Osteocyte (in vitro differentiated cells): ENCODE results near the gene MTA3. TPM values are rescaled to one million over a fixed set of nuclear protein-coding genes. Genes with fewer than 3 reads are reported as not detected.

Source experiments
- DNase-seq: peaks from one replicate; pipeline ENCODE4 v3.0.0; 2021; ENCODE audit warnings: mixed read lengths; ENCODE audit not compliant: unreplicated experiment; ENCODE audit errors: extremely low spot score
- H3K27ac Mint-ChIP-seq: one replicate; pipeline ENCODE4 v1.8.0; 2021; ENCODE audit warnings: mild to moderate bottlenecking, mixed read lengths; ENCODE audit not compliant: unreplicated experiment
- H3K27me3 Mint-ChIP-seq: one replicate; pipeline ENCODE4 v1.8.0; 2021; ENCODE audit warnings: mixed read lengths; ENCODE audit not compliant: unreplicated experiment
- H3K36me3 Mint-ChIP-seq: one replicate; pipeline ENCODE4 v1.8.0; 2021; ENCODE audit warnings: mixed read lengths; ENCODE audit not compliant: unreplicated experiment
- H3K4me1 Mint-ChIP-seq: one replicate; pipeline ENCODE4 v1.8.0; 2021; ENCODE audit warnings: mixed read lengths; ENCODE audit not compliant: unreplicated experiment
- H3K4me3 Mint-ChIP-seq: one replicate; pipeline ENCODE4 v1.8.0; 2021; ENCODE audit warnings: mild to moderate bottlenecking, moderate library complexity, mixed read lengths; ENCODE audit not compliant: unreplicated experiment
- H3K9me3 Mint-ChIP-seq: one replicate; pipeline ENCODE4 v1.8.0; 2021; ENCODE audit warnings: mixed read lengths; ENCODE audit not compliant: unreplicated experiment
- CTCF ChIP-seq: fragments of 200-600 bp; sonication (generic); IDR thresholded peaks from 2 replicates; pipeline ENCODE4 v1.5.0; 2021; ENCODE audit warnings: antibody characterized with exemption, mild to moderate bottlenecking, moderate library complexity
- total RNA-seq: library from RNA; stranded (reverse); gene quantifications from 2 replicates; pipeline ENCODE4 v1.2.1, GENCODE V29; 2021

Gene MTA3
- total RNA-seq, 1 donor from 2014 or later, result 49.2 TPM

DNA sequence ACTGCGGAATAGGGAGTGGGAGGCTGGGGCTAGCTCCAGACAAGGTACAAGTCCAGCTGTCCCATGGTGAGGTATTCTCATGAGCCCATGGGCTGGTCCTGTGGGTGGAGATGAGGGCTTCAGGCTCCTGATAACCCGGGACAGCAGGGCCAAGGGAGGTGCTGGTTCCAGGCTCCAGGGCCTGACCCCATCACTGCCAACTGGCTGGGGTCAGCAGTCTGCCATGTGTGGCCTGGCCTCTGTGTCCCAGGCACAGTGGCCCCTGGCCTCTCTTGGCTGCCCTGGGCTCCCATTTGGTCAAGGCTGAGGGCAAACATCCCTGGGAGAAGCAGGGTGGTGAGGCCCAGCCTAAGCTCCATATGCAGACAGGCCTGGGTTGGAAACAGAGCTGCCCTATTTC, 196.5 kb downstream of the MTA3 start:
- peaks cover 8% of the 10 kb centered on the region for H3K36me3 Mint-ChIP-seq
- no peak for DNase-seq

DNA sequence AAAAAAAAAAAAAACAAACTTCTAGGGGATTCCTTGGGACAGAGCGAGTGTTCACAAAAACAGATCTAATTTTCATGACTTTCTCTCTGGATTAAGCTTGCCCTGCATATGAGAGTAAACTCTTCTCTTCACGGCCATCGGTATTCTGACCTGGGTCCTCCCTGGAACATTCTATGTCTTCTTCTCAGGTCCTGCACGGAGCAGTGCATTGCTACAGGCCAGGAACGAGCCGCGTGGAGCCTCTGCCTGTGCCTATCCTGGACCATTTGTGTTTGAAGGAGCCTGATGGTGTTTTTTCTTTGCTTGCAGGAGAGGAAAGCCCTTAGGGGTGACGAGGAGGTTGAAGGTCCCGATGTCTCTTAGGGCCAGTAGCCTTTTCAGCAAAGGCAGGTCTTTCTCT, 197.3 kb downstream of the MTA3 start:
- H3K9me3 Mint-ChIP-seq, result no peaks in the 10 kb centered on the region
- TF ChIP-seq CTCF, result no peak
- H3K4me1 Mint-ChIP-seq, result no peaks in the 10 kb centered on the region
- H3K27ac Mint-ChIP-seq, result no peak overlapping the region
- H3K4me3 Mint-ChIP-seq, result no peak overlapping the region
- H3K27me3 Mint-ChIP-seq, result no peaks in the 10 kb centered on the region
- no peak for DNase-seq
- peaks cover 8% of the 10 kb centered on the region for H3K36me3 Mint-ChIP-seq

More for the DNA sequence above, 196.5 kb downstream of the MTA3 start:
- no peak for TF ChIP-seq CTCF
- Mint-ChIP-seq H3K9me3 (no peaks in the 10 kb centered on the region), H3K4me3 (no peak overlapping the region), H3K4me1 (no peaks in the 10 kb centered on the region), H3K27ac (no peak overlapping the region), H3K27me3 (no peaks in the 10 kb centered on the region)

- Mint-ChIP-seq H3K4me1 (no peaks in the 10 kb centered on the region), H3K4me3 (no peak overlapping the region), H3K27ac (no peak overlapping the region), H3K27me3 (no peaks in the 10 kb centered on the region), H3K36me3 (peaks cover 8% of the 10 kb centered on the region), H3K9me3 (no peaks in the 10 kb centered on the region)
- no peak for TF ChIP-seq CTCF
- no peak for DNase-seq
Measured at GRCh38 chr2:42767080-42767898, 198.9 kb downstream of the MTA3 start.

DNA sequence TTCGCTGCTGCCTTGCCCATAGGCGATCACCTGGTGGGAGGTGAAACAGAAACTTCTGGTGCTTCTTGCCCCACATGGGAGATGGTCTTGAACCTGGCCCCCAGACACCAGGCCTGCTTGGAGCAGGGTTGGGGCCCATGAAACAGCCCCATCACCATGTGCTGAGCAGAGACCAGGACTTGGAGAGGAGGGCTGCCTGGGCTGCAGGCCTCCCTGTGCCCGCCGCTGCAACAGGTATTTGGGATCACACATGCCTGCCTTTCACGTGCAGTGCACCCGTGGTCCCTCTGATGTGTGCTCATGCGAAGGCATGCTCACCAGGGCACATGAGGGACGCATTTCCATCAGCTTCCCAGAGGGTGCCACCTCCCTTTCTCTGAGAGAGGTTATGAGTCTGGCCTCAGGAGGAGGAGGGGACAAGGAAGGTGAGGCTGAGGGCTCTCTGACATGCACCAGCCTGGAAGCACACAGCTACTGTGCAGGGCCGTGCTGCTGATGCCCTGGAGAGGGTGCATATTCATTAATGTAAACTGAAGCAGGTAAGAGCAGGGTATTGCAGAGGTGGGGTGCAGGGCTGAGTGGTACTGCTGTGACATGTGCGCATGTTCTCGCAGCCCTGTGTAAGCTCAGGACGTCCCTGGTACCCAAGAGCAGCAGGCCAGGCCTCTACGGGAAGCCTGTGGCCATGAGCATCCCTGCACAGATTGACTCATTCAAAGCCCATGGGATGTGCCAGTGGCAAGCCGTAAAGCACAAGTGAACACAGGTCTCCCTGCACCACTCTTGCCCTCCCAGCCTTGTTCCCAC, 199.7 kb downstream of the MTA3 start:
- no peak overlapping the region for H3K27ac Mint-ChIP-seq
- peaks cover 5% of the 10 kb centered on the region for H3K36me3 Mint-ChIP-seq
- no peak for DNase-seq
- no peaks in the 10 kb centered on the region for H3K9me3 Mint-ChIP-seq
- TF ChIP-seq CTCF, result no peak
- H3K4me3 Mint-ChIP-seq, result no peak overlapping the region
- H3K4me1 Mint-ChIP-seq, result no peaks in the 10 kb centered on the region
- H3K27me3 Mint-ChIP-seq, result no peaks in the 10 kb centered on the region

- no peak for DNase-seq
- Mint-ChIP-seq H3K4me3 (no peak overlapping the region), H3K4me1 (no peaks in the 10 kb centered on the region), H3K27ac (no peak overlapping the region), H3K27me3 (no peaks in the 10 kb centered on the region), H3K9me3 (no peaks in the 10 kb centered on the region), H3K36me3 (no peaks in the 10 kb centered on the region)
- no peak for TF ChIP-seq CTCF
Measured at GRCh38 chr2:42768706-42769256, 200.3 kb downstream of the MTA3 start.
